Stimulated activated naive CD8-positive, alpha-beta T cell treated with anti-CD3 and anti-CD28 coated beads, Interleukin-15, amount 100 ng/mL, for 72 hours (primary cell): ENCODE results near the gene PRM3.

ENCODE experiments used
- ATAC-seq: fragments of 150-1000 bp; cut with Tn5 transposase; 2 replicates; pipeline ENCODE4 v1.10.0; 2021; ENCODE audit warnings: mild to moderate bottlenecking, moderate library complexity
- DNase-seq, 2 donors: peaks; one replicate each; pipeline ENCODE4 v3.0.0; 2021 to 2022
- H3K27ac Mint-ChIP-seq, 2 donors: one replicate each; pipeline ENCODE4 v1.8.0; 2022; ENCODE audit warnings: mild to moderate bottlenecking in 2 of 2, mixed read lengths in 2 of 2, moderate library complexity in 2 of 2
- H3K27me3 Mint-ChIP-seq: one replicate; pipeline ENCODE4 v1.8.0; 2022; ENCODE audit warnings: mixed read lengths
- H3K4me1 Mint-ChIP-seq: one replicate; pipeline ENCODE4 v1.8.0; 2022; ENCODE audit warnings: mild to moderate bottlenecking, mixed read lengths
- H3K4me3 Mint-ChIP-seq, 2 donors: one replicate each; pipeline ENCODE4 v1.8.0; 2022; ENCODE audit warnings: mild to moderate bottlenecking in 2 of 2, mixed read lengths in 2 of 2, moderate library complexity in 1 of 2
- H3K9me3 Mint-ChIP-seq, 2 donors: one replicate each; pipeline ENCODE4 v1.8.0; 2022; ENCODE audit warnings: mixed read lengths in 2 of 2

The PRM3 gene

DNA sequence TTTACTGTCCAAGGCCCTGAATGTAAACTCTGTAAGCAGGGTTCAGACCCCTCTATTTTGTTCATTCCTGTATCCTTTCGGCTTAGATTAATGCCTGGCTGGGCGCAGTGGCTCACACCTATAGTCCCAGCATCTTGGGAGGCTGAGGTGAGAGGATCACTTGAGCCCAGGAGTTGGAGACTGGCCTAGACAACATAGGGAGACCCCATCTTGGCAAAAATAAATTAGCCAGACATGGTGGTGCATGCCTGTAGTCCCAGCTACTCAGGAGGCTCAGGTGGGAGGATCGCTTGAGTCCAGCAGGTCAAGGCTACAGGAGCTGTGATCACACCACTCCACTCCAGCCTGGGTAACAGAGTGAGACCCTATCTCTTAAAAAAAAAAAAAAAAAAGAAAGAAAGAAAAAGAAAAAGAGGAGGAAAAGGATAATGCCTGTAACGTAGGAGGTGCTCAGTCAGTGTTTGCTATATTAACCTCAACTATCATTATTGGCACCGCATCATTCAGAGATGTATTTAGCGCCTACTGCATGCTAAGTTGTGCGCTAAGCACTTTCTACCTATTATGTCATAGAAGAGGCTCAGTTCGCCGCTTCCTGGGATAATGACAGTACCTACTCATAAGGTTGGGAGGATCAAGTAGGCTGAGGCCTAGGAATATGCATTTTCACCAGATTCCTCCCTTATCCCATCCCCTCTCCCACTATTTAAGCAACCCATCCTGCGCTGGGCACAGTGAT is 22.5 kb downstream of the PRM3 start:
- Mint-ChIP-seq H3K4me3 (peak overlapping the region; percentile 92 to 99), H3K27ac (peak overlapping the region in 1 of 2 donors; percentile 99), H3K4me1 (peaks cover 68% of the 10 kb centered on the region), H3K27me3 (no peaks in the 10 kb centered on the region), H3K9me3 (no peaks in the 10 kb centered on the region)
- DNase-seq (no peak), ATAC-seq (no peak)

DNA sequence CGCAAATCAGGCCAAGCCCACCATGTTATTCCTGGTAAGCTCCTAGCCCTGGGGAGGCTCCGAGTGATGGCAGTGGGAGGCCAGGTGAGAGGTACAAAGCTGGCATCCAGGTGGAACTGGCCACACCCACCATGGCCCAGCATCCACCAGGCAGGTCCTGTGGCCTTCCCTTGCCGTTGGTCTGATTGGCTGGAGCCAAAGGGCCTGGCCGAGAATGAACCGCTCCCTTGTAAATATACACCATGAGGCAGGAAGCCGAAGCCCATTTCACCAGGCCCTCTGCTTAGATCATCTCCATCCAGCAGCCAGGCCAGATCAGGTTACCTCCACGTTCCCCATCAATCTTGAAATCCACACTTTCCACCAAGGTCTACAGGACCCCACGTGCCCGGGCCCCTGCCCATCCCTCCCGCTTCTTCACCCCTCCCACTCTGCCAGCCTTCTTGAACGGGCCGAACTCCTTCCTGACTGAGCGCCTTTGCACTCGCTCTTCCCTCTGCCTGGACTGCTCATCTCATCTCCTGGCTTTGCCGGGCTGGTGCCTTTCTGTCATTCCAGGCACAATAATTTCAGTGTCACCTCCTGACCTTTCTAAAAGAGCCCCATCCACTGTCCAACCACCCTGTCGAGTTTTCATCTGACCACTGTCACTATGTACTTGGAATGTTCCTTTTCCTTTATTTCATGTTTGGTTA is 23.2 kb downstream of the PRM3 start:
- DNase-seq (peak in 1 of 2 donors; percentile 30), ATAC-seq (no peak)
- Mint-ChIP-seq H3K27ac (peak overlapping the region in 1 of 2 donors; percentile 20), H3K9me3 (no peaks in the 10 kb centered on the region), H3K4me3 (no peak overlapping the region), H3K27me3 (no peaks in the 10 kb centered on the region), H3K4me1 (peaks cover 76% of the 10 kb centered on the region)

DNA sequence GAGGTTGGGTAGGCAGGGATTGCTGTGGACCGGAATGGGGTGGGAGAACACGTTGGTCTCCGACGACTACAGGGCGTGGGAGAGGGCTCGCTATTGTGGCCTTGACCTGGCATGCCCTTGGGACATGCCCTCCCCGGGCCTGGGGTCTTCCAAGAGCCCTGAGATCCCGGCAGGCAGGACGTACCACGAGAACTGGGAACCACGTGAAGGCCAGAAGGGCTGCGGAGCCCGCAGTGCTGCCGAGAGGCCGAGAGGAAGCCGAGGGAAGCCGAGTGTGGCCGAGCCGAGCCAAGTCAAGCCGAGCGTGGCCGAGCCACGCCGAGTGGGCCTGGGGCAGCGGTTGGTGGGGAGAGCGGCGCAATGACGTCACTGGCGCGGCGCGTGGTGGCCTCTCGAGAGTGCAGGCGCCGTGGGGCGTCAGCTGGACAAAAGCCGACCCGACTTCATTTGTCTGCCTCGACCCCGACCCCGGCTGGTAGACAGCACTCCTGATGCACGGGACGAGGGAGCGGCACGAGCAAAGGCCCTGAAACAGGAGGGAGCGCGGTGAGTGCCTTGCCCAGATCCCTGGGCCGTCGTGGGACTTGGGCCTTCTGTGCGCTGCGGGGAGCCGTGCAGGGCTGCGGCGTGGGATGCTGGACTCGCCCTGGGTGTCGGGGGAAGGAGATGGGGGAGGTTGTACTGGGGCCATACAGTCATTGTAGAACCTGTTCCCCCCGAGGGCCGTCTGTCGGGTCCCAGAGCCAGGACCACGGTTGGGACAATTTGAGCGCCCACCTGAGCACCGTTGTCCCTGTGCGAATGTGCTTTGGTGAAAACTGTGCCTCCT is 24.0 kb downstream of the PRM3 start:
- Mint-ChIP-seq H3K4me3 (no peak overlapping the region), H3K4me1 (peaks cover 79% of the 10 kb centered on the region), H3K27ac (peak overlapping the region in 1 of 2 donors; percentile 55), H3K9me3 (no peaks in the 10 kb centered on the region), H3K27me3 (no peaks in the 10 kb centered on the region)
- DNase-seq: peak in 1 of 2 donors; percentile 36
- ATAC-seq: no peak

DNA sequence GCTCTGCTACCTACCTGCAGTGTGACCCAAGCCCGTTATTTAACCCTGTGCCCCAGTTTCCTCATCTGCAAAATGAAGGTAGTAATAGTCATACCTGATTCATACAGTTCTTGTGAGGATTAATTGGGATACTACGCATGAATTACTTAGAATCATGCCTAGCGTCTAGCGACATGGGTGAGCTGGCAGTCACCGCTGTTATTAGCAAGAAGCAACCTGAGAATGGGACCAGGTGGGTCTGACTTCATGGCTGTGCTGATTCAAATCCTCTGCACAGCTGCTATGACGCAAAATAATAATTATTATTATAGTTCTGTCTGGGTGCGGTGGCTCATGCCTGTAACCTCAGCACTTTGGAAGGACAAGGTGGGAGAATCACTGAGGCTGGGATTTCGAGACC is 25.3 kb downstream of the PRM3 start:
- H3K4me1 Mint-ChIP-seq: peaks cover 74% of the 10 kb centered on the region
- no peak overlapping the region for H3K4me3 Mint-ChIP-seq
- no peak overlapping the region for H3K27ac Mint-ChIP-seq
- no peak for ATAC-seq
- no peak for DNase-seq
- no peaks in the 10 kb centered on the region for H3K9me3 Mint-ChIP-seq
- no peaks in the 10 kb centered on the region for H3K27me3 Mint-ChIP-seq

DNA sequence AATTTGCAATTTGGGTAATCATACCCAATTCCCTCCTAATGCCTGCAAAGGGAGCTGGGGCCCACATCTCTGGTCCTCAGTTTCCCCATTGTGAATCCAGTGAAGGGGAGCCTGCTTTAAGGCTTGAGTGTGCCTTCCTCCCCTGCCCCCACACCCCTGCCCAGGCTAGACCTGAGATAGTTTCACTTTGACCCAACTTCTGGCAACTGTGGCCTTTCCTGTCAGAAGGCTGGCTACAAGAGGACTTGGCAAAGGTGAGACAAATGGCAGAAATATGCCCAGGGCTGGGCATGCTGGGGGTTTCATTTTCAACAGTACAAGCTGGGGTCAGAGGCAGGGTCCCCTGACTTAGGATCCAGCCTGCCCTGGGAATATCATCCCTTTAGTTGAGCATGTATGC is 27.4 kb downstream of the PRM3 start:
- DNase-seq (peak in 1 of 2 donors; percentile 58), ATAC-seq (peak; percentile 67)
- Mint-ChIP-seq H3K4me1 (peaks cover 54% of the 10 kb centered on the region), H3K27me3 (no peaks in the 10 kb centered on the region), H3K9me3 (no peaks in the 10 kb centered on the region), H3K4me3 (no peak overlapping the region), H3K27ac (no peak overlapping the region)

DNA sequence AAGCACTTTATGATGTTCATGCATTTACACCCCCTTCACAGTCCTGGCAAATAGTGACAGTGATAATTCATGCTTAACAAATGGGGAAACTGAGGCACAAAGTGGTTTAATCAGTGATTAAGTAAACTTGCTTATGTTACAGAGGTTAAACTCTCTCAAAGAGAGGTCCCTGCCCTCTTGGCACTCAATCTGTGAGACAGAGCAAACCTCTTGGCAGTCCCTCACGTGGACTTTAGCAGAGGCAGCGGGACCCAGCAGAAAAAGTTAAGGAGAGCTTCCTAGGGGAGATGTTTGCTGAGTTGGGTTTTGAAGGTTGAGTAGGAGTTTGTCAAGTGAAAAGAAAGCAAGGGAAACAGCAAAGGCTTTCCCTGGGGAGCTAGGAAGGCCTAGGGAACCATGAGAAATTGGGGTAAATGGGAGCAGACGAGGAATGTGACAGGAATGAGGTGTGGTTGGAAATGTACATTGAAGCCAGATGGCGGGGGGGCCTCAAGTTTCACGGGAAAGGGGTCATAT is 28.1 kb downstream of the PRM3 start:
- peak overlapping the region in 1 of 2 donors; percentile 1 for H3K27ac Mint-ChIP-seq
- no peak overlapping the region for H3K4me3 Mint-ChIP-seq
- no peak for ATAC-seq
- no peaks in the 10 kb centered on the region for H3K27me3 Mint-ChIP-seq
- no peaks in the 10 kb centered on the region for H3K9me3 Mint-ChIP-seq
- H3K4me1 Mint-ChIP-seq: peaks cover 47% of the 10 kb centered on the region
- DNase-seq: no peak

DNA sequence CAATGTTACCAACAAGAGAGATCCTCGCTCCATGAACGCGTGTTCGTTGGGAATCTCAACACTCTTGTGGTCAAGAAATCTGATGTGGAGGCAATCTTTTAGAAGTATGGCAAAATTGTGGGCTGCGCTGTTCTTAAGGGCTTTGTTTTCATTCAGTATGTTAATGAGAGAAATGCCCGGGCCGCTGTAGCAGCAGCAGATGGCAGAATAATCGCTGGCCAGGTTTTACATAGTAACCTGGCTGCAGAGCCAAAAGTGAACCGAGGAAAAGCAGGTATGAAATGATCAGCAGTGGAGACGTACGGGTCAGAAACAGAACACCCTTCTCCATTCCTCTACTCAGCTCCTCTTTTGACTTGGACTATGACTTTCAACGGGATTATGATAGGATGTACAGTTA is 30.8 kb downstream of the PRM3 start:
- Mint-ChIP-seq H3K4me1 (peaks cover 33% of the 10 kb centered on the region), H3K9me3 (no peaks in the 10 kb centered on the region), H3K4me3 (no peak overlapping the region), H3K27ac (no peak overlapping the region), H3K27me3 (no peaks in the 10 kb centered on the region)
- DNase-seq (no peak), ATAC-seq (no peak)

DNA sequence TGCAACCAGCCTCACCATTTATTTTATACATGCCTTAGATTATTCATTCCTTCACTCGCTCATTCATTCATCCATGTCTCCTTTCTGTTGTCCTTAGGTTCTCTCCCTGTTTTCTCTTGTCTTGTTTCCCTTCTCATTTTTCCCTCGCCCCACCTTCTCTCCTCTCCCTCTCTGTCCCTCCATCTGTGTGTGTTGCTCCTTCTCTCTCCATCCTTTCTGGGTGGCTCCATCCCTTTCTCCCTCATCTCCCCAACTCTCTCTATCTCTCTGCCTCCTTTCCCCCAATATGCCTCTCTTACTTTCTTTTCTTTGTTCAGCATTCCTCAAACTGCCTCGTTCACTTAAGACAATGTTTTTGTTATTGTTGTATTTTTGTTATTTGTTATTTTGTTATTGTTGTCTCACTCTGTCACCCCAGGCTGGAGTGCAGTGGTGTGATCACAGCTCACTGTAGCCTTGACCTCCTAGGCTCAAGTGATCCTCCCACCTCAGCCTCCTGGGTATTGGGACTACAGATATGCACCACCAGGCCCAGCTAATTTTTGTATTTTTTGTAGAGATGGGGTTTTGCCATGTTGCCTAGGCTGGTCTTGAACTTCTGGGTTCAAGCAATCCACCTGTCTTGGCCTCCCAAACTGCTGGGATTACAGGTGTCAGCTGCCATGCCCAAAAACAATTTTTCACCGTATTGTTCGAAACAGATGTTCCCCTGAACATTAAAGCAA is 31.8 kb downstream of the PRM3 start:
- H3K9me3 Mint-ChIP-seq: no peaks in the 10 kb centered on the region
- no peak overlapping the region for H3K27ac Mint-ChIP-seq
- no peak for DNase-seq

DNA sequence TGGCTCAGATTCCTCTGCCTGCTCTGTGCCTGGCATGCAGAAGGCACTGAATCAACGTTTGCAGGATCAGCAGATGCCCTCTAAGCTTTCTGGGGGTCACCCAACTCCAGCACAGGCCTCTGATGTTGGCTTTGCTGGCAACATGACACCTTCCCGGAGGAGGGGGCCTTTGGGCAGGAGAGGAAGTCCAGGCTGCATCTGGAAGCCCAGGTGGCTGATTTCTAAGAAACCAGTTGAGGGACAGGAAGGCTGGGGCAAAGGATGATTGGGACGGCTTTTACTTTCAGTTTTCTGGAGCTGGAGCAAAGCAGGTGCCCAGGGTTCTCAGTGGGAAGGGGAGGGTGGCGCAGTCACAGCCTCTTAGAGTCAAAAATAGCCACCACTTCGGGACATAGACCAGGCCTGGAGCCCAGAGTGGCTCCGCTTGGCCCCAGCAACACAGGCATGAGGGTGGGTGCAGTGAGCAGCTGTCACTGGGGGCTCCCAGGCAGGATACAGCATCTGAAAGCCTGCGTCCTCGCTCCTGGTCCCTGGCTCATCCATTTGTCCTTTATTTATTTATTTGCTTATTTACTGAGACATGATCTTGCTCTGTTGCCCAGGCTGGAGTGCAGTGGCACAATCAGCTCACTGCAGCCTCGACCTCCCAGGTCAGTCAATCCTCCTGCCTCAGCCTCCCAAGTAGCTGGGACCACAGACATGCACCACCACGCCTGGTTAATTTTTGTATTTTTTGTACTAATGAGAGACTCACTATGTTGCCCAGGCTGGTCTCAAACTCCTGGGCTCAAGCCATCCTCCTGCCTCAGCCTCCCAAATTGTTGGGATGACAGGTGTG is 32.6 kb downstream of the PRM3 start:
- Mint-ChIP-seq H3K27me3 (no peaks in the 10 kb centered on the region), H3K4me1 (peaks cover 25% of the 10 kb centered on the region), H3K27ac (peak overlapping the region in 1 of 2 donors; percentile 60), H3K9me3 (no peaks in the 10 kb centered on the region), H3K4me3 (peak overlapping the region in 1 of 2 donors; percentile 49)
- DNase-seq: no peak
- ATAC-seq: peak; percentile 22

More for the DNA sequence above, 31.8 kb downstream of the PRM3 start:
- Mint-ChIP-seq H3K4me1 (peaks cover 30% of the 10 kb centered on the region), H3K27me3 (no peaks in the 10 kb centered on the region), H3K4me3 (no peak overlapping the region)
- ATAC-seq: no peak

DNA sequence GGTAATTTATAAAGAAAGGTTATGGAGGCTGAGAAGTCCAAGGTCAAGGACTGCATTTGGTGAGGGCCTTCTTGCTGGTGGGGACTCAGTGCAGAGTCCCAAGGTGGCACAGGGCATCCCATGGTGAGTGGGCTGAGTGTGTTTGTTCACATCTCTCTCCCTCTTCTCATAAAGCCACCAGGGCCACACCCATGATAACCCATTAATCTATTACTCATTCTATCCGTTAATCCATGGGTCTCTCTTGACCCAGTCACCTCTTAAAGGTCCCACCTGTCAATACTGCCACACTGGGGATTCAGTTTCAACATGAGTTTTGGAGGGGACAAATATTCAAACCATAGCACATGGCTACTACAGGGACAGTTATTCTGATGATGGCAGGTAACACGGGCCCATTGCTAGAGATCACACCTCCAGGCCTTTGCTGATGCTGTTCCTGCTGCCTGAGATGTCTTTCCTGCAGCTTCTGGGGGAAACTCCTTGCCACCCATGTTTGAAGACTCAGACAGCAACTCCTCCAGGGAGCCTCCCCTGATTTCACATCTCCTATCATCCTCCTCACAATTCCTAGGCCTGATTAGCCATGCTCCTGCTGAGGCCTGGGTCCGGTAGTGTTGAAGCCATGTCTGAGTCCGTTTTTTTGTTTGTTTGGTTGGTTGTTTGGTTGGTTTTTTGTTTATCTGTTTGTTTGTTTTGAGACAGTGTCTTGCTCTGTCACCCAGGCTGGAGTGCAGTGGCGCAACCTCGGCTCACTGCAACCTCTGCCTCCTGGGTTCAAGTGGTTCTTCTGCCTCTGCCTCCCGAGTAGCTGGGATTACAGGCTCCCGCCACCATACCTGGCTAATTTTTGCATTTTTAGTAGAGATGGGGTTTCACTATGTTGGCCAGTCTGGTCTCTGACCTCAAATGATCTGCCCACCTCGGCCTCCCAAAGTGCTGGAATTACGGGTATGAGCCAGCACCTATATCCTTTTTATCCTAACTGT is 33.5 kb downstream of the PRM3 start:
- Mint-ChIP-seq H3K27me3 (no peaks in the 10 kb centered on the region), H3K9me3 (no peaks in the 10 kb centered on the region), H3K4me1 (peaks cover 24% of the 10 kb centered on the region), H3K4me3 (peak overlapping the region in 1 of 2 donors; percentile 49), H3K27ac (peak overlapping the region; percentile 35 to 80)
- peak; percentile 62 for ATAC-seq
- DNase-seq: no peak

DNA sequence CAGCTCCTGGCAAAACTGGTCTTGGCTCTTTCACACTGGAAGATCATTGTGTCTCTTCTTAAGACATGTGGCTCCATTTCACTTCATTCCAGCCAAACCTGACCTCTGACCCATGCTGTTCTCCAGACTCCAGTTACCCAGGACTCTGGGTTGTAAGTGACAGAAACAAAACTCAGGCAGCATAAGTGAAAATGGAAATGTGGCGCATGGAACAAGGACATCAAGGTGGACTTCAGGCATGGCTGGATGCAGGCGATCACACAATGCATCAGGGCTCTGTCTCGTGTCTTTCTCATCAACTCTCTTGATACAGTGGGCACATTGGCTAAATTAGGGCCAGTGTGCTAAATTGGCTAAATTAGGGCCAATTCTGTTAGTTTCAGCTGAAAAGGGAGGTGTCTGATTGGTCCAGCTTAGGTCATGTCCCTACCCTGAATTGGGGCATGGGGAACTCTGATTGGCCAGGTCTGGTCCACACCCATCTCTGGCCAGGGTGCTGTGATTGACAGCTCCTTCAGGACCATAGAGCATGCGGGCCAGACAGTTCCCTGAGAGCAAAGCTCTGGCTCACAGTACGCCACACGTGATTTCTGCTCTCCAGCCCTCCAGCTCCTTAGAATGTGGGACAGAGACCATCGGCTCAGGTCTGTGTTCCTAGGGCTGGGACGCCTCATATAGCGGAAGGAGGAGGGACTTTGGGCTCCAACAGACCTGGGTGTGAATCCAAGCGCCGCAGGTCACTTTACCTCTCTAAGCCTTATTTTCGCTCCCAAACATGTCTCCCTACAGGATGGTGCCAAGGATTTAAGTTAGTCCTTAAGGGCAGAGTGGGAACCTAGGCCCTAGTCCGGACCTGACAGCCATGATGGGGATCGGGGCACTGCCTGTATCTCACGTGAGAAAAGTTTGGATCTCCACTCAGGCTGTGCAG is 34.9 kb downstream of the PRM3 start:
- no peaks in the 10 kb centered on the region for H3K27me3 Mint-ChIP-seq
- no peak overlapping the region for H3K27ac Mint-ChIP-seq
- no peak overlapping the region for H3K4me3 Mint-ChIP-seq
- DNase-seq (no peak), ATAC-seq (no peak)
- peaks cover 38% of the 10 kb centered on the region for H3K4me1 Mint-ChIP-seq
- no peaks in the 10 kb centered on the region for H3K9me3 Mint-ChIP-seq

DNA sequence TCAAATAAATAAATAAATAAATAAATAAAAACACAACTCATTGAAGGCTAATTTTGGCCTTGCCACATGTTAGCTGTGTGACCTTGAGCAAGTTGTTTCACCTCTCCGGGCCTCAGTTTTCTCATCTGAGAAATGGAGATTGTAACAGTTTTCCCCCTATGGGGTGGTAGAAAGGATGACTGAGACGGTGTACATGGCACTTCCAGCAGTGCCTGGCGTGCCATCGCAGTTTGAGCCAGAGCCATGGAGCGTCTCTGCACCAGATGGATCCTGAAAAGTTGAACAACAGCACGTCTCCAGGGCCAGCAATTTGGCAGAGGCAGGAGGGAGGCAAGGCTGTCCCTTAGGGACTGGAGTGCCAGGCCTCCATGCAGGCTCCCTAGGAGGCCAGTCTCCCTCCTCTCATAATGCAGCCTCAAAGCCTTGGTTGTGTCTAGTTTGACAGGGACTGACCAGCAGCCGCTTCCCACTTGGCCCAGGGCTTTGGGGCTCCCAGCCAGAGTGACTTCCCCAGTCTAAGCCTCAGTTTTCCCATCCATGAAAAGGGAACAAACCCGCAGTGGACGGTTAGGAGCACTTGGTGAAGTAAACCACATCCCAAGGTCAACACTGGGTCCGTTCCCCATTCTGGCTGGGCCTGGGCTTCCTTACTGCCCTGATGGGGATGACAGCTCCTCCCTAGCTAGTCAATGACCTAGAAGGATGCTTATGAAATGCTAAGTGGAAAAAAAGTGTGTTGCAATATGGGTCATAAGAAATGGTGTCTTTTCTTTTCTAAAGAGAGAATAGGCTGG is 36.8 kb downstream of the PRM3 start:
- H3K27me3 Mint-ChIP-seq: no peaks in the 10 kb centered on the region
- ATAC-seq (no peak), DNase-seq (no peak)
- no peaks in the 10 kb centered on the region for H3K9me3 Mint-ChIP-seq
- H3K4me1 Mint-ChIP-seq: peaks cover 57% of the 10 kb centered on the region
- H3K4me3 Mint-ChIP-seq: no peak overlapping the region
- peak overlapping the region in 1 of 2 donors; percentile 14 for H3K27ac Mint-ChIP-seq
